K562 (cell line): Measurements from ENCODE around the gene USP28. TPM values are rescaled to one million over a fixed set of nuclear protein-coding genes. Genes with fewer than 3 reads are reported as not detected.

Experiments
- ARHGAP35 ChIP-seq: fragments of 450-650 bp; IDR thresholded peaks from 2 replicates; pipeline ENCODE4 v1.6.1; 2018; ENCODE audit not compliant: partially characterized antibody
- BMI1 ChIP-seq: fragments of 150-350 bp; IDR thresholded peaks from 2 replicates; pipeline ENCODE4 v1.6.1; 2014; ENCODE audit warnings: low read length
- CBX2 ChIP-seq: fragments of 200-600 bp; sonication (generic); IDR thresholded peaks from one replicate; pipeline ENCODE4 v1.6.1; 2012; ENCODE audit warnings: mild to moderate bottlenecking, low read length, inconsistent platforms; ENCODE audit not compliant: insufficient read depth, poor library complexity, severe bottlenecking
- CBX8 ChIP-seq: fragments of 200-600 bp; sonication (generic); IDR thresholded peaks from 2 replicates; pipeline ENCODE4 v1.6.1; 2012; ENCODE audit warnings: borderline replicate concordance, mixed run types, low read depth, mild to moderate bottlenecking, moderate library complexity, mixed read lengths, low read length, control low read depth, inconsistent platforms; ENCODE audit not compliant: poor library complexity, severe bottlenecking; ENCODE audit errors: extremely low read depth
- CEBPB ChIP-seq: fragments of 450-650 bp; IDR thresholded peaks from 2 replicates; pipeline ENCODE4 v1.6.1; 2016; ENCODE audit warnings: missing genetic modification characterization, missing compliant biosample characterization
- CHD1 ChIP-seq: fragments of 200-600 bp; sonication (generic); IDR thresholded peaks from one replicate; pipeline ENCODE4 v1.6.1; 2012; ENCODE audit warnings: mild to moderate bottlenecking, moderate library complexity, low read length, inconsistent platforms
- FOXA1 ChIP-seq: fragments of 450-650 bp; IDR thresholded peaks from 2 replicates; pipeline ENCODE4 v1.6.1; 2016; ENCODE audit warnings: mild to moderate bottlenecking, borderline replicate concordance
- HNRNPL ChIP-seq: fragments of 200-400 bp; formaldehyde crosslinking; IDR thresholded peaks from 2 replicates; pipeline ENCODE4 v1.6.1; 2017; ENCODE audit warnings: low read depth, mild to moderate bottlenecking, low read length
- HOXB6 ChIP-seq: fragments of 250-450 bp; sonication (Bioruptor Pico); IDR thresholded peaks from 2 replicates; pipeline ENCODE4 v1.5.1; 2022; ENCODE audit warnings: mild to moderate bottlenecking, borderline replicate concordance
- ILF3 ChIP-seq: fragments of 450-650 bp; IDR thresholded peaks from 2 replicates; pipeline ENCODE4 v1.6.1; 2018; ENCODE audit warnings: antibody characterized with exemption, mild to moderate bottlenecking, moderate library complexity, borderline replicate concordance
- PHB ChIP-seq: fragments of 250-450 bp; sonication (Bioruptor Pico); IDR thresholded peaks from 2 replicates; pipeline ENCODE4 v1.5.0; 2021
- RFX7 ChIP-seq: fragments of 250-450 bp; sonication (Bioruptor Pico); IDR thresholded peaks from 2 replicates; pipeline ENCODE4 v1.5.1; 2021; ENCODE audit warnings: mild to moderate bottlenecking
- SMC3 ChIP-seq: conservative IDR thresholded peaks from 2 replicates; pipeline ENCODE4 v1.6.1; 2011; ENCODE audit warnings: low read depth, low read length, improper control_type of control experiment; ENCODE audit not compliant: insufficient read depth
- ZNF444 ChIP-seq: fragments of 250-450 bp; sonication (Bioruptor Pico); IDR thresholded peaks from 2 replicates; pipeline ENCODE4 v1.4.0; 2020; ENCODE audit warnings: mild to moderate bottlenecking, moderate library complexity
- ZNF551 ChIP-seq: fragments of 250-450 bp; sonication (Bioruptor Pico); IDR thresholded peaks from 2 replicates; pipeline ENCODE4 v1.5.0; 2021; ENCODE audit warnings: mild to moderate bottlenecking, moderate library complexity
- ZNF696 ChIP-seq: fragments of 250-450 bp; sonication (Bioruptor Pico); conservative IDR thresholded peaks from 2 replicates; pipeline ENCODE4 v1.4.0; 2020; ENCODE audit warnings: mild to moderate bottlenecking, moderate library complexity
- ZNF699 ChIP-seq: fragments of 250-450 bp; sonication (Bioruptor Pico); IDR thresholded peaks from 2 replicates; pipeline ENCODE4 v1.8.0; 2021; ENCODE audit warnings: mild to moderate bottlenecking, moderate library complexity; ENCODE audit not compliant: insufficient replicate concordance
- ZNF780A ChIP-seq: fragments of 250-450 bp; sonication (Bioruptor Pico); IDR thresholded peaks from 2 replicates; pipeline ENCODE4 v1.5.0; 2021; ENCODE audit warnings: mild to moderate bottlenecking
- polyA plus RNA-seq, 8 experiments: library from polyadenylated mRNA; depleted of rRNA in 4 of 8; stranded (reverse) in 5 of 8; unstranded in 3 of 8; fragments of >200 nt; fragmentation: Nextera tagmentation in 2 of 8; fragmentation: Illumina TruSeq in 1 of 8; extraction: Ambion mirVana in 2 of 8; extraction: Trizol in 1 of 8; gene quantifications; 2 replicates each; pipeline versions ENCODE4 v1.2.1 to v1.2.3, GENCODE V29; 2011 to 2014; ENCODE audit warnings: inconsistent platforms in 1 of 8, missing spikeins in 1 of 8
- total RNA-seq, 7 experiments: library from RNA; depleted of rRNA in 6 of 7; stranded (reverse); fragments of >200 nt in 6 of 7; fragmentation: Illumina TruSeq in 2 of 7; extraction: Trizol in 2 of 7; gene quantifications; 2 replicates each; pipeline versions ENCODE4 v1.2.1 to v1.2.3, GENCODE V29; 2011 to 2021; ENCODE audit warnings: low replicate concordance in 1 of 7

The USP28 gene
- total and polyA plus RNA-seq, 9 of the 15 experiments (the other 6 are each of a cell fraction or from before 2014, with no cell fraction given), result 3.7 to 42.7 (median 20.3) TPM

DNA sequence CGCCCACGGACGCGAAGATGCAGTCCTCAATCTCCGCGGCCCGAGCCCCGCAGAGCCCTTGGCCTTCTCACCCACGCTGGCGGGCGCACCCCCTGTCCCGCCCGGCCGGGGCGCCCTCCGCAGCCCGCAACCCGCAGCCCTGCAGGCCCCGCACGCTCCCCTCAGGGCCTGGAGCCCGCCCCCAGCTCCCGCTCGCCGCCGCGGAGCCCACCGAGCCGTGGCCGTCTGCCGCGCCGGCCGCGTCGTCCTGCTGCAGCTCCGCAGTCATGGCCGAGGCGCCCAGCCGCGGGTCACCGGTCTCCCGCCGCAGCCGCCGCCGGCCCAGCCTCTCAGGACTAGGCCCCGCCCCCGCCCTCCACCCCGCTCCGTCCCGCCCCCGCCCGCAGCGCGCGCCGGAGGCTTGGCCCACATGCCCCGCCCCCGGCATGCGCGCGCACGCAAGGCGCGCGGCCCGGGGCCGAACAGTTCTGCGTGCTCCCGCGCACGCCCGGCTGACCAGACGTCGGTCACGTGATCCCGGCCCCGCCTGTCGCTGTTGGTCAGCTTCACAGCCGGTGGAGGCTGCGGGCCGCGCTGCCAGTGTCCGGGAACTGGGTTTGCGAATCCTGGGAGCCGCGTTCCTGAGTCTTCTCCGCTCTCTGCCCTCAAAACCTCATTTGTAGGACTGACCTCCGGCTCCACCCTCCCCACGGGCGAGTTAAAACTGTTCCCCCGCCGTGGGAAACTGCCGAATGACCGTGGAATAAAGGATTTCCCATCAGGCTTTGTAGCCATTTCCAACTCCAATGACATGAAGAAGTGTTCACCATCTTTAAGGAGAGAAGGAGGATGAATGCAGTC lies at the start of gene USP28 (continued):
- TF ChIP-seq HNRNPL, result no peak
- TF ChIP-seq ILF3, result no peak
- no peak for TF ChIP-seq CEBPB (tag)
- no peak for TF ChIP-seq CBX8
- TF ChIP-seq CBX2, result no peak
- TF ChIP-seq PHB (CRISPR knock-in tag), result no peak
- no peak for TF ChIP-seq ZNF699 (CRISPR knock-in tag)
- TF ChIP-seq ZNF444, result no peak
- TF ChIP-seq ZNF551 (CRISPR knock-in tag), result no peak
- no peak for TF ChIP-seq FOXA1
- TF ChIP-seq ZNF780A (CRISPR knock-in tag), result peak; percentile 68; the same call in 1 of the 2 replicates
- no peak for TF ChIP-seq ARHGAP35
- no peak for TF ChIP-seq HOXB6 (CRISPR knock-in tag)
- no peak for TF ChIP-seq SMC3
- TF ChIP-seq RFX7, result no peak
- no peak for TF ChIP-seq ZNF696 (CRISPR knock-in tag)
- TF ChIP-seq BMI1, result no peak
- no peak for TF ChIP-seq CHD1
